GM12875 (cell line): ENCODE measurements around the gene LPGAT1.

Experiments used
- H3K4me3 ChIP-seq: one replicate; pipeline ENCODE4 v1.5.1; 2011; ENCODE audit warnings: low read depth, low read length, control low read depth
- TF ChIP-seq, protein P1 (sequence below): IDR thresholded peaks from 2 replicates; pipeline ENCODE4 v1.5.1; 2011; ENCODE audit warnings: low read depth, mild to moderate bottlenecking, control low read depth, inconsistent platforms, low read length, moderate library complexity, borderline replicate concordance; ENCODE audit not compliant: insufficient read depth

The LPGAT1 gene

GRCh38 chr1:211865180-211865579 lies 34.6 kb upstream of the LPGAT1 start:
- no peak overlapping the region for H3K4me3 ChIP-seq
- TF ChIP-seq, protein P1, sequence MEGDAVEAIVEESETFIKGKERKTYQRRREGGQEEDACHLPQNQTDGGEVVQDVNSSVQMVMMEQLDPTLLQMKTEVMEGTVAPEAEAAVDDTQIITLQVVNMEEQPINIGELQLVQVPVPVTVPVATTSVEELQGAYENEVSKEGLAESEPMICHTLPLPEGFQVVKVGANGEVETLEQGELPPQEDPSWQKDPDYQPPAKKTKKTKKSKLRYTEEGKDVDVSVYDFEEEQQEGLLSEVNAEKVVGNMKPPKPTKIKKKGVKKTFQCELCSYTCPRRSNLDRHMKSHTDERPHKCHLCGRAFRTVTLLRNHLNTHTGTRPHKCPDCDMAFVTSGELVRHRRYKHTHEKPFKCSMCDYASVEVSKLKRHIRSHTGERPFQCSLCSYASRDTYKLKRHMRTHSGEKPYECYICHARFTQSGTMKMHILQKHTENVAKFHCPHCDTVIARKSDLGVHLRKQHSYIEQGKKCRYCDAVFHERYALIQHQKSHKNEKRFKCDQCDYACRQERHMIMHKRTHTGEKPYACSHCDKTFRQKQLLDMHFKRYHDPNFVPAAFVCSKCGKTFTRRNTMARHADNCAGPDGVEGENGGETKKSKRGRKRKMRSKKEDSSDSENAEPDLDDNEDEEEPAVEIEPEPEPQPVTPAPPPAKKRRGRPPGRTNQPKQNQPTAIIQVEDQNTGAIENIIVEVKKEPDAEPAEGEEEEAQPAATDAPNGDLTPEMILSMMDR: no peak

DNA sequence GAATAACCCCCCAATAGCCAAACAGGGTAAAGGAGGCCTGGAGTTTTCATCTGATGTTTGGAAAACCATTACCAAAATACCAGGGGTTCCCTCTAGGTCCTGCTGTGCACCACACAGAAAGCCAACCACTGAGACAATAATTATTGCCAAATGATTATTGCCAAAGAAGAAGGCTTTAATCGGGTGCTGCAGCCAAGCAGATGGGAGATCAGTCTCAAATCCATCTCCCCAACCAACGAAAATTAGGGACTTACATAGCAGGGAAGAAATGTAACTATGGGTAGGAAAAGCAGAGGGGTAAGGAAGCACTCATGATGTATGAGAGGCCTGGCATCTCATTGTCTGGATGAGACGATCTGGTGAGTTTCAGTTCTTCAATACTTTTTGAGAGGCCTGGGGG lies 28.8 kb upstream of the LPGAT1 start:
- H3K4me3 ChIP-seq: no peak overlapping the region
- TF ChIP-seq, protein P1: no peak

DNA sequence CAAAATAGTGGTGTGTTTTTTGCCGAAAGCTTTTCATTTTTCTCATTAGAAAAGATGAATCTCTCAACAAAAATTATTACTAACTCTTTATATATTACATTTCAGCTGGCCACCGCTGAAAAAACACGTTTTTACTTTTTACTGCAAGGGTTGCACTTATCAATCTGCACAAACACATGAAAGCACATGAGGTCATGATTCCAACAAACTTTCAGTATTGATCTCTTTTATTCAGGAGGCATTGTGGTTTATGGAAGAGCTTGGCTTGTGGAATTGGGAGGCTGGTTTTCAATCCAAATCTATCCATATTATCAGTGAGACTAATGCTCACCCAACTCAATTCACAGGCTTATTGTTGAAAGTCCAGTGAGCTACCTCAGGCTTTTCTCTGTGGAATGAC lies 20.6 kb upstream of the LPGAT1 start:
- H3K4me3 ChIP-seq: no peak overlapping the region
- TF ChIP-seq, protein P1: no peak

DNA sequence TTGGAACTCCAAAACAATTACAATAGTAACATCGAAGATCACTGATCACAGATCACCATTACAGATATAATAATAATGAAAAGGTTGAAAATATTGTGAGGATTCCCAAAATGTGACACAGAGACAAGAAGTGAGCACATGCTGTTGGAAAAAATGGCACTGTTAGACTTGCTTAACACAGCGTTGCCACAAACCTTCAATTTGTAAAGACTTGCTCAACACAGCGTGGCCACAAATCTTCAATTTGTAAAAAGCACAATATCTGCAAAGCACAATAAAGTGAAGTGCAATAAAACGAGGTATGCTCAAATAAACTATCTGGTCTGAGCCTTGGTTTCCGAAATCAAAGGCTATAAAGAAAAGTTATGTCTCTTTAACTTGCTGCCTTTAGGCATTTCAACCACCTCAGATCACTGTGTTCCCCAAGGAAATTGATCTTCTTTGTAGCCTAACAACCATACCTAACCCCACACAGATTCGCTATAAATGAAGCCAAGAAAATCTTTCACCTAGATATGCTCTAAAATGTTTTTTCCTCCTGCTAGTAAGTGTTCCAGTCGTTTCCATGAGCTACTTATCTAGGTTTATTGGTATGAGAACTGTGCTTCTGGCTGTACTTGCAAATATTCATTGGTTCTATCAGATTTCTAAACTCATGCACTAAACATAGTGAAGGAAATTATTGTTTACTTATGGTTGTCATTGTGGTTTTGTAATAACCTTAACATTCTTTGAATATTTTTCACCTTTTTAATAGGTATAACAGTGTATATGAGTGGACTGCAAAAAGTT lies 13.1 kb upstream of the LPGAT1 start:
- no peak overlapping the region for H3K4me3 ChIP-seq
- TF ChIP-seq, protein P1: no peak

- H3K4me3 ChIP-seq: no peak overlapping the region
- TF ChIP-seq, protein P1: no peak
Observed at GRCh38 chr1:211843018-211843417, 12.5 kb upstream of the LPGAT1 start.

GRCh38 chr1:211842518-211842917 lies 12.0 kb upstream of the LPGAT1 start:
- TF ChIP-seq, protein P1: no peak
- no peak overlapping the region for H3K4me3 ChIP-seq

- no peak overlapping the region for H3K4me3 ChIP-seq
- TF ChIP-seq, protein P1: no peak
Observed at GRCh38 chr1:211839106-211839505, 8.5 kb upstream of the LPGAT1 start.
